ACC112 (cell line): ENCODE data around the gene ABCC4.
A peak's percentile ranks its signal among the peaks of the same experiment; 100 is the strongest.

Experiments
- H2AFZ ChIP-seq: fragments of 200-600 bp; sonication (generic); one replicate; pipeline ENCODE4 v1.6.0; 2017; ENCODE audit warnings: antibody characterized with exemption, low read length; ENCODE audit not compliant: unreplicated experiment
- H3K27ac ChIP-seq: fragments of 200-600 bp; sonication (generic); 2 replicates; pipeline ENCODE4 v1.5.1; 2014; ENCODE audit warnings: low read depth, mild to moderate bottlenecking, antibody characterized with exemption, low read length, moderate library complexity
- H3K27me3 ChIP-seq: fragments of 200-600 bp; sonication (generic); 2 replicates; pipeline ENCODE4 v1.6.1; 2014; ENCODE audit warnings: mild to moderate bottlenecking, antibody characterized with exemption, low read length, moderate library complexity, mixed read lengths; ENCODE audit not compliant: insufficient read depth
- H3K36me3 ChIP-seq: fragments of 200-600 bp; sonication (generic); 2 replicates; pipeline ENCODE4 v1.6.1; 2016; ENCODE audit warnings: mild to moderate bottlenecking, antibody characterized with exemption, low read length, moderate library complexity, mixed read lengths; ENCODE audit not compliant: insufficient read depth
- H3K4me1 ChIP-seq: fragments of 200-600 bp; sonication (generic); one replicate; pipeline ENCODE4 v1.6.1; 2016; ENCODE audit warnings: low read length, mixed read lengths; ENCODE audit not compliant: insufficient read depth, unreplicated experiment, control insufficient read depth
- H3K4me3 ChIP-seq: fragments of 200-600 bp; sonication (generic); 2 replicates; pipeline ENCODE4 v1.5.1; 2014; ENCODE audit warnings: mild to moderate bottlenecking, low read depth, low read length
- H3K79me2 ChIP-seq: fragments of 200-600 bp; sonication (generic); one replicate; pipeline ENCODE4 v1.6.0; 2016; ENCODE audit warnings: low read length; ENCODE audit not compliant: control insufficient read depth, unreplicated experiment, insufficient read depth

Gene ABCC4, protein sequence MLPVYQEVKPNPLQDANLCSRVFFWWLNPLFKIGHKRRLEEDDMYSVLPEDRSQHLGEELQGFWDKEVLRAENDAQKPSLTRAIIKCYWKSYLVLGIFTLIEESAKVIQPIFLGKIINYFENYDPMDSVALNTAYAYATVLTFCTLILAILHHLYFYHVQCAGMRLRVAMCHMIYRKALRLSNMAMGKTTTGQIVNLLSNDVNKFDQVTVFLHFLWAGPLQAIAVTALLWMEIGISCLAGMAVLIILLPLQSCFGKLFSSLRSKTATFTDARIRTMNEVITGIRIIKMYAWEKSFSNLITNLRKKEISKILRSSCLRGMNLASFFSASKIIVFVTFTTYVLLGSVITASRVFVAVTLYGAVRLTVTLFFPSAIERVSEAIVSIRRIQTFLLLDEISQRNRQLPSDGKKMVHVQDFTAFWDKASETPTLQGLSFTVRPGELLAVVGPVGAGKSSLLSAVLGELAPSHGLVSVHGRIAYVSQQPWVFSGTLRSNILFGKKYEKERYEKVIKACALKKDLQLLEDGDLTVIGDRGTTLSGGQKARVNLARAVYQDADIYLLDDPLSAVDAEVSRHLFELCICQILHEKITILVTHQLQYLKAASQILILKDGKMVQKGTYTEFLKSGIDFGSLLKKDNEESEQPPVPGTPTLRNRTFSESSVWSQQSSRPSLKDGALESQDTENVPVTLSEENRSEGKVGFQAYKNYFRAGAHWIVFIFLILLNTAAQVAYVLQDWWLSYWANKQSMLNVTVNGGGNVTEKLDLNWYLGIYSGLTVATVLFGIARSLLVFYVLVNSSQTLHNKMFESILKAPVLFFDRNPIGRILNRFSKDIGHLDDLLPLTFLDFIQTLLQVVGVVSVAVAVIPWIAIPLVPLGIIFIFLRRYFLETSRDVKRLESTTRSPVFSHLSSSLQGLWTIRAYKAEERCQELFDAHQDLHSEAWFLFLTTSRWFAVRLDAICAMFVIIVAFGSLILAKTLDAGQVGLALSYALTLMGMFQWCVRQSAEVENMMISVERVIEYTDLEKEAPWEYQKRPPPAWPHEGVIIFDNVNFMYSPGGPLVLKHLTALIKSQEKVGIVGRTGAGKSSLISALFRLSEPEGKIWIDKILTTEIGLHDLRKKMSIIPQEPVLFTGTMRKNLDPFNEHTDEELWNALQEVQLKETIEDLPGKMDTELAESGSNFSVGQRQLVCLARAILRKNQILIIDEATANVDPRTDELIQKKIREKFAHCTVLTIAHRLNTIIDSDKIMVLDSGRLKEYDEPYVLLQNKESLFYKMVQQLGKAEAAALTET (N-terminal part only)

DNA sequence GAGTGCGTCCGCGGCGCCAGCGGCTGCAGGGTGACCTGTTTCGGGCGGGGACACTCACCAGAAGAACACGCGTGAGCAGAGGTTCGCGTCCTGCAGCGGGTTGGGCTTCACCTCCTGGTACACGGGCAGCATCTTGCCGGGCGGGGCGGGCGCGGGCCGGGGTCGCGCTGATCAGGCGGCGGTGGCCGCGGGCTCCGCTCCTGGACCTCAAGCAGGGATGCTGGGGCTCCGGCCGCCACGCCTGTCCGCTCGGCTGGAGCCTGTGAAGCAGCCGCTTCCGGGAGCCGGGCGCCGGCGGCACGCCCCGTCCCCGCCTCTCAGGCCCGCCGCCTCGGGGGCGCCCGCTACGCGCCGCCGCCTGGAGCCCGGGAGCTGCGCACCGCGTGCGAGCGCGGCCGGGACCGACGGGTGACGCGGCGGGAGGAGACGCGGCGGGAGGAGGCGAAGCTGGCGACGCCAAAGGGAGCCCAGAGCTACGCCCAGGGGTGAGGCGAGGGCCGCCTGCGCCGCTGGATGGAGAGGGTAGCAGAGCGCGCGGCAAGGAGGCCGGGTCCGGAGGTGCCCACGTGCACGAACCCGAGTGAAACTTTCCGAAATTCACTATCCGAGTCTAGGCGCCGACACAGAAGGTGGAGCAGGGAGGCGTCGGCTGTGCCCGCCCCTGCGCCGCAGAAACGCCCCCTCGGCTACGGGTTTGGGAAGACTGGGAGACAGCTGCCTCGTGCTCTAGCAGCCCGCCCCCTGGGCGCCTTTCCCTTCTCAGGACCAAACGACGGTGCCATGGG lies at the start of gene ABCC4:
Gene ABCC4, minus strand, starts transcription at position 269 of the 785 bp plus-strand sequence. Its CDS starts 137 bp downstream, at position 132.
- Histone ChIP-seq H3K36me3 (no peaks in the 10 kb centered on the region), H3K27me3 (no peaks in the 10 kb centered on the region), H3K27ac (peak within 1 kb of the TSS; percentile 62; the same call in 1 of the 2 replicates), H3K79me2 (peaks cover 23% of the 10 kb centered on the region), H3K4me1 (peaks cover 20% of the 10 kb centered on the region), H3K4me3 (peak within 1 kb of the TSS; percentile 88), H2AFZ (peak within 1 kb of the TSS; percentile 63)

DNA sequence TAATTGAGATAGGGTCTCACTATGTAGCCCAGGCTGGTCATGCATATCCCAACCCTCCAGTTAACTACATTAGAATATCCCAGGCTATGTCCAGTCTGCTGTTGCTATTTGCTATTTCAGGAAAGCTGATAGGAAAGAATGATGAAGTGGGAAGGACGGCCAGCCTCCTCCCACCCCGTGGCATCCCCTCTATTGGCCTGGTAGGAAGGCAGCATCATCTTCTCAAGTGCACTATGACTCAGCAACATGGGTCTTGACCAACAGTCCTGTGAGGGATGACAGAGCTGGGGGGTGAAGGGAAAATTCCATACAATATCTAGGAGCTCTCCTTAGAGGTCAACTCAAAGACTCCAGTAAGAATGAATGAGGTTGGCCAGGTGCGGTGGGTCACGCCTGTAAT lies 48.0 kb upstream of the ABCC4 start:
- Histone ChIP-seq H3K27me3 (no peaks in the 10 kb centered on the region), H3K4me3 (no peak overlapping the region), H3K27ac (no peak overlapping the region), H2AFZ (no peak overlapping the region), H3K4me1 (no peaks in the 10 kb centered on the region), H3K79me2 (no peaks in the 10 kb centered on the region), H3K36me3 (no peaks in the 10 kb centered on the region)

DNA sequence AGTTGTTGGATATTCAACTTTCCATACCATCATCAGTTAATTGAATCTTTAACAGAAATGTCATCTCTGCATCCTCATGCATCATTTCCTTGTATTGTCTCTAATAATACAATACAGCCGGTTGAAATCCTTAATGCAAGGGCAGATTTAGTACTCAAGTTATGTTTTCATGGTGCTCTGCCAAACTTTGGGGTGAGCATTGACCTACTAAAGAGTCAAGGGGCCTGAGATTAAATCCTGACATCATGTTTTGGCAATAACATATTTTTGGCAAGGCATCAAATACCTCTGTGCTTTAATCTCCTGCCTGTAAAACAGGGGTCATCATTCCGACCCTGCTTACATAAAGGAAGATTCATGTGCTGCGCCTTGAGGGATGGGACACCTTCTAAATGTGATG lies 42.7 kb upstream of the ABCC4 start:
- Histone ChIP-seq H3K27me3 (no peaks in the 10 kb centered on the region), H3K79me2 (no peaks in the 10 kb centered on the region), H3K4me3 (no peak overlapping the region), H2AFZ (no peak overlapping the region), H3K4me1 (no peaks in the 10 kb centered on the region), H3K36me3 (no peaks in the 10 kb centered on the region), H3K27ac (no peak overlapping the region)

DNA sequence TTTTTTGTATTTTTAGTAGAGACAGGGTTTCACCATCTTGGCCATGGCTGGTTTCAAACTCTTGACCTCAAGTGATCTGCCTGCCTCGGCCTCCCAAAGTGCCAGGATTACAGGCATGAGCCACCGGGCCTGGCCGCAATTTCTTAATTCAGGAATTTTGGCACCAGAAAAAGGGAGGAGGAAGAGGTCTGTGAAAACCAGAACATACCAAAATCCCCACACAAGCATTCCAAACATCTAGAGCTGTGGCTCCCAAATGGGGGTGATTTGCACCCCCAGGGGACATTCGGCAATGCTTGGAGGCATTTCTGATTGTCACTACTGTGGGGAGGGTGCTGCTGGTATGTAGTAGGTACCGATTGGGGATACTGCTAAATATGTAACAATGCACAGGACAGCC lies 40.2 kb upstream of the ABCC4 start:
- Histone ChIP-seq H3K36me3 (no peaks in the 10 kb centered on the region), H3K27me3 (no peaks in the 10 kb centered on the region), H3K27ac (no peak overlapping the region), H3K79me2 (no peaks in the 10 kb centered on the region), H2AFZ (no peak overlapping the region), H3K4me1 (no peaks in the 10 kb centered on the region), H3K4me3 (no peak overlapping the region)

DNA sequence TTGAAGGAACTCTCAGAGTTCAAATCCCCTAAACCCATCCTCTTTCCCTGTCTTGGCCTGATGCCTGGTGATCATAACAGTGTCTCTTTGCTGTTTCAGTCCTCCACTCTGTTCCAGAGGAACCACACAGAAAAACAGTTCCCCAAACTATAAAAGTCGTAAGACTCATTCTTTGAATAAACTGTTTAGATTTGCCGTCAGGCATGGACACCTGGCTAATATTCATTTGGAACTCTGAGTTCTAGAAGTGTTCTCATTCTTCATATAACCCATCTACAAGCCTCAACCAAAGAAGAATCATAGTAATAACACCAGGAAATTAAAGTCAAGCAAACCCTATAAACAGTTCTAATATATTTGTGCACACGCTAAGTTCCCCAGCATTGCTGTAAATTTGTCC lies 37.7 kb upstream of the ABCC4 start:
- H3K79me2 ChIP-seq: no peaks in the 10 kb centered on the region
- H3K4me3 ChIP-seq: no peak overlapping the region
- no peak overlapping the region for H3K27ac ChIP-seq
- H2AFZ ChIP-seq: no peak overlapping the region
- H3K4me1 ChIP-seq: no peaks in the 10 kb centered on the region
- H3K27me3 ChIP-seq: no peaks in the 10 kb centered on the region
- H3K36me3 ChIP-seq: no peaks in the 10 kb centered on the region

DNA sequence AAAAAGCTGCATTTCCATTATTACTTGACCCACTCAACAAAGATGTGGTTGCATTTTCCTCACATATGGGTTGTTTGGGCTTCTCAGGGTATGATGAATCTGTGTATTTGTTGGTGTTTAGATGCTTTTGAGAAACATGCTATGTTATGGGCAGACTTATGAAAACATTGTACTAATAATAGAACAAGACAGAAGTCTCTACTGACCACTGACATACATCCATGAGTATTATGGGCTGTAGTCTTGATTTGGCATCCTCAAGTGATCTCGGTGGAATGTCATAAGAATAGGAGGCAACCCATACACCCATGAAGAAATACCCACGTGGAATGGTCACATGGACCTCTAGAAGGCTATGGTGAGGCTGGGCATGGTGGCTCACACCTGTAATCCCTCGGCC lies 36.3 kb upstream of the ABCC4 start:
- no peak overlapping the region for H2AFZ ChIP-seq
- H3K4me1 ChIP-seq: no peaks in the 10 kb centered on the region
- H3K27ac ChIP-seq: no peak overlapping the region
- no peak overlapping the region for H3K4me3 ChIP-seq
- H3K27me3 ChIP-seq: no peaks in the 10 kb centered on the region
- H3K79me2 ChIP-seq: no peaks in the 10 kb centered on the region
- H3K36me3 ChIP-seq: no peaks in the 10 kb centered on the region

DNA sequence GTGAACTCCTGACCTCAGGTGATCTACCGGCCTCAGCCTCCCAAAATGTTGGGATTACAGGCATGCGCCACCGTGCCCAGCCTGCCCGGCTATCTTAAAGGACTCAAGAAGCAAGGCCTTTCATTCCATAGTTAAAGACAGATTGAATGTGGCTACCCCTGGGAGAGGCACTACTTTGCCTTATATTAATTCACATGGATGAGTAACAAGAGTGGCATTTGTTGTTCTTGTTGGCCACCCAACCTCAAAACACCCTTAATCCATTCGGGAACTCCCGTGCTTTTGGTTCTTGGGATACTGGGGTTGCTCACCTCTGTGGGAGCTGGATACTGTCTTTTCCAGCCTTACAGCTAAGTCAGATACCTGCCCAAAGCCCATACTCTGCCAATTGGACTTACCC lies 34.4 kb upstream of the ABCC4 start:
- H3K79me2 ChIP-seq: no peaks in the 10 kb centered on the region
- no peaks in the 10 kb centered on the region for H3K4me1 ChIP-seq
- no peaks in the 10 kb centered on the region for H3K27me3 ChIP-seq
- H3K36me3 ChIP-seq: no peaks in the 10 kb centered on the region
- no peak overlapping the region for H2AFZ ChIP-seq
- H3K27ac ChIP-seq: no peak overlapping the region
- H3K4me3 ChIP-seq: no peak overlapping the region

DNA sequence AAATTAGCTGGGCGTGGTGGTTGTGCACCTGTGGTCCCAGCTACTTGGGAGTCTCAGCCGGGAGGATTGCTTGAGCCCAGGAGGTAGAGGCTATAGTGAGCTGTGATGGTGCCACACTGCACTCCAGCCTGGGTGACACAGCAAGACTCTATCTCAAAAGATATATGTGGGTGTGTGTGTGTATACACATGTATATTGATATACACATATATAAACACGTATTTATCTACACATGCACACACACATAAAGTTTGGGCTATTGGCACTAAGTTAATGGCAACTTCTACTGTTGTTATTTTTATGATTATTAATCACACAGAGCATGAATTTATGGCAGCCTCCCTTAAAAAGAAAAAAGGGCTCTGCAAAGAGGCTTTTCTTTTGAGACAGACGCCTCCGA lies 27.1 kb upstream of the ABCC4 start:
- no peak overlapping the region for H2AFZ ChIP-seq
- no peaks in the 10 kb centered on the region for H3K36me3 ChIP-seq
- H3K27ac ChIP-seq: no peak overlapping the region
- no peaks in the 10 kb centered on the region for H3K79me2 ChIP-seq
- H3K4me1 ChIP-seq: no peaks in the 10 kb centered on the region
- no peak overlapping the region for H3K4me3 ChIP-seq
- H3K27me3 ChIP-seq: no peaks in the 10 kb centered on the region

DNA sequence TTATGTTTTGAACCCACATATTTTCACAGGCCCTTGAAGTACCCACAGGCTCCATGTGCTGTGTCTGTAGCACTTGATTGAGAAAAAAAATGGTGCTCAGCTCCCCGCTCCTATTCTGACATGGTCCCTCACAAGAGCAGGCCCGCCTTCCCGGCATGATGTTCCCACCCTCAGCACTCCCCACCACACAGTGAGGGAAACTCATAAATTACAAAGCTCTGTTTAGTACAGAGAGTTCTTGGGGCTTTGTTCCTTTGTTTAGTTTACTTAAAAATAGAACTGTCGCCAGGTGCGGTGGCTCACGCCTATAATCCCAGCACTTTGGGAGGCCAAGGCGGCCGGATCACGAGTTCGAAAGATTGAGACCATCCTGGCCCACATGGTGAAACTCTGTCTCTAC lies 25.9 kb upstream of the ABCC4 start:
- Histone ChIP-seq H3K27me3 (no peaks in the 10 kb centered on the region), H3K4me1 (no peaks in the 10 kb centered on the region), H3K79me2 (no peaks in the 10 kb centered on the region), H3K27ac (no peak overlapping the region), H2AFZ (no peak overlapping the region), H3K36me3 (no peaks in the 10 kb centered on the region), H3K4me3 (no peak overlapping the region)

DNA sequence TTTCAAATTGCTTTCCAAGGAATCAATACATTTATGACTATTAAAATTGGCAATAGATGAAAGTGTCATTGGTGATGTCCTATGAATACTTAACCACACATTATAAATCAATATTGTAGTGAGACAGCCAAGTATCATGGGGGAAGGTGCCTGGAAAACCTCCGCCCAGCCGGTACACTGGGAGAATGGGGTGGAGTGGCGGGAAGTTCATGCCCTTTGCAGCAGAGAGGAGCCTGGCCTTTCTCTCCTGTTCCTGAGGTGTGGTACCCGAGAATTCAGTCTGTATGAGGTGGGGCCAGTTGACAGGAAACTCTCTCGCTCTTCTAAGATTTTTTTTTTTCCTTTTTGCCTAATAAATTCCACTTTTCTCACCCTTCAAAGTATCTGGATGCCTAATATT lies 25.4 kb upstream of the ABCC4 start:
- Histone ChIP-seq H3K36me3 (no peaks in the 10 kb centered on the region), H3K27ac (no peak overlapping the region), H3K4me3 (no peak overlapping the region), H3K79me2 (no peaks in the 10 kb centered on the region), H3K27me3 (no peaks in the 10 kb centered on the region), H2AFZ (no peak overlapping the region), H3K4me1 (no peaks in the 10 kb centered on the region)
